HG03439 (cell line): ENCODE measurements around the gene PHYKPL.
"Not testable (repeated sequence)": the region's sequence is repeated elsewhere in the genome, so short reads cannot be mapped to it uniquely, and the experiment has no call there.

ENCODE experiments used
- ATAC-seq: cut with Tn5 transposase; IDR thresholded peaks from one replicate; pipeline ENCODE4 v1.9.1; 2021; ENCODE audit warnings: mild to moderate bottlenecking, moderate library complexity; ENCODE audit not compliant: unreplicated experiment

PHYKPL gene

GRCh38 chr5:178265746-178266145, 33.1 kb upstream of the PHYKPL start:
- no peak for ATAC-seq

- ATAC-seq: no peak
Observed at GRCh38 chr5:178264044-178264443, 31.4 kb upstream of the PHYKPL start.

- no peak for ATAC-seq
Observed at GRCh38 chr5:178261666-178262600, 29.3 kb upstream of the PHYKPL start.

GRCh38 chr5:178259623-178260536, 27.3 kb upstream of the PHYKPL start:
- no peak for ATAC-seq

- ATAC-seq: no peak
Observed at GRCh38 chr5:178257650-178258049, 25.0 kb upstream of the PHYKPL start.

- ATAC-seq: no peak
Observed at GRCh38 chr5:178256746-178257145, 24.1 kb upstream of the PHYKPL start.

- ATAC-seq: not testable (repeated sequence)
Observed at GRCh38 chr5:178253632-178254031, 21.0 kb upstream of the PHYKPL start.

- no peak for ATAC-seq
Observed at GRCh38 chr5:178252258-178252657, 19.7 kb upstream of the PHYKPL start.

- no peak for ATAC-seq
Observed at GRCh38 chr5:178250263-178250662, 17.7 kb upstream of the PHYKPL start.

GRCh38 chr5:178249191-178249989, 16.8 kb upstream of the PHYKPL start:
- no peak for ATAC-seq

- no peak for ATAC-seq
Observed at GRCh38 chr5:178248750-178249149, 16.1 kb upstream of the PHYKPL start.

GRCh38 chr5:178247481-178248456, 15.2 kb upstream of the PHYKPL start:
- ATAC-seq: no peak

- ATAC-seq: no peak
Observed at GRCh38 chr5:178246624-178247279, 14.2 kb upstream of the PHYKPL start.

GRCh38 chr5:178245389-178245788, 12.8 kb upstream of the PHYKPL start:
- ATAC-seq: no peak

- no peak for ATAC-seq
Observed at GRCh38 chr5:178244576-178244975, 12.0 kb upstream of the PHYKPL start.

- no peak for ATAC-seq
Observed at GRCh38 chr5:178242416-178242815, 9.8 kb upstream of the PHYKPL start.

GRCh38 chr5:178241688-178242231, 9.2 kb upstream of the PHYKPL start:
- ATAC-seq: no peak

GRCh38 chr5:178241231-178241663, 8.6 kb upstream of the PHYKPL start:
- ATAC-seq: no peak

- no peak for ATAC-seq
Observed at GRCh38 chr5:178240766-178241165, 8.2 kb upstream of the PHYKPL start.
